ENCODE data around the gene THAP11. TPM values are rescaled to one million over a fixed set of nuclear protein-coding genes. Genes with fewer than 3 reads are reported as not detected.
A peak's percentile ranks its signal among the peaks of the same experiment; 100 is the strongest.
"Not testable (repeated sequence)": the region's sequence is repeated elsewhere in the genome, so short reads cannot be mapped to it uniquely, and the experiment has no call there.

Gene THAP11
- total RNA-seq, 1 donor from 2014 or later: 35.5 TPM

GRCh38 chr16:67857547-67858233, 15.6 kb downstream of the THAP11 start:
- Histone ChIP-seq H3K36me3 (ENCODE audit: control insufficient read depth in 3 of 3, insufficient read depth in 3 of 3, low read length in 3 of 3) (peaks cover 0 to 3% (median 0%) of the 10 kb centered on the region in 3 donors), H3K9me3 (ENCODE audit: control insufficient read depth in 3 of 3, low read length in 3 of 3) (no peaks in the 10 kb centered on the region), H3K4me3 (ENCODE audit: low read length in 3 of 3) (peak overlapping the region in 1 of 3 donors; percentile 22), H3K27me3 (ENCODE audit: control insufficient read depth in 3 of 3, insufficient read depth in 3 of 3, low read length in 3 of 3) (no peaks in the 10 kb centered on the region), H3K27ac (ENCODE audit: low read depth, low read length) (peak overlapping the region; percentile 90), H3K4me1 (ENCODE audit: control insufficient read depth in 3 of 3, insufficient read depth in 3 of 3, low read length in 3 of 3) (peaks cover 59 to 65% (median 60%) of the 10 kb centered on the region in 3 donors), H3K9ac (ENCODE audit: low read depth in 1 of 3, low read length in 3 of 3) (peak overlapping the region; percentile 28 to 57 (median 46))

- no peak overlapping the region for H3K9ac ChIP-seq (ENCODE audit: low read depth in 1 of 3, low read length in 3 of 3)
- peaks cover 67 to 74% (median 68%) of the 10 kb centered on the region in 3 donors for H3K4me1 ChIP-seq (ENCODE audit: control insufficient read depth in 3 of 3, insufficient read depth in 3 of 3, low read length in 3 of 3)
- H3K27me3 ChIP-seq (ENCODE audit: control insufficient read depth in 3 of 3, insufficient read depth in 3 of 3, low read length in 3 of 3): no peaks in the 10 kb centered on the region
- H3K36me3 ChIP-seq (ENCODE audit: control insufficient read depth in 3 of 3, insufficient read depth in 3 of 3, low read length in 3 of 3): peaks cover 0 to 3% (median 0%) of the 10 kb centered on the region in 3 donors
- H3K27ac ChIP-seq (ENCODE audit: low read depth, low read length): peak overlapping the region; percentile 90
- H3K9me3 ChIP-seq (ENCODE audit: control insufficient read depth in 3 of 3, low read length in 3 of 3): no peaks in the 10 kb centered on the region
- H3K4me3 ChIP-seq (ENCODE audit: low read length in 3 of 3): no peak overlapping the region
Measured at GRCh38 chr16:67858500-67858899, 16.4 kb downstream of the THAP11 start.

DNA sequence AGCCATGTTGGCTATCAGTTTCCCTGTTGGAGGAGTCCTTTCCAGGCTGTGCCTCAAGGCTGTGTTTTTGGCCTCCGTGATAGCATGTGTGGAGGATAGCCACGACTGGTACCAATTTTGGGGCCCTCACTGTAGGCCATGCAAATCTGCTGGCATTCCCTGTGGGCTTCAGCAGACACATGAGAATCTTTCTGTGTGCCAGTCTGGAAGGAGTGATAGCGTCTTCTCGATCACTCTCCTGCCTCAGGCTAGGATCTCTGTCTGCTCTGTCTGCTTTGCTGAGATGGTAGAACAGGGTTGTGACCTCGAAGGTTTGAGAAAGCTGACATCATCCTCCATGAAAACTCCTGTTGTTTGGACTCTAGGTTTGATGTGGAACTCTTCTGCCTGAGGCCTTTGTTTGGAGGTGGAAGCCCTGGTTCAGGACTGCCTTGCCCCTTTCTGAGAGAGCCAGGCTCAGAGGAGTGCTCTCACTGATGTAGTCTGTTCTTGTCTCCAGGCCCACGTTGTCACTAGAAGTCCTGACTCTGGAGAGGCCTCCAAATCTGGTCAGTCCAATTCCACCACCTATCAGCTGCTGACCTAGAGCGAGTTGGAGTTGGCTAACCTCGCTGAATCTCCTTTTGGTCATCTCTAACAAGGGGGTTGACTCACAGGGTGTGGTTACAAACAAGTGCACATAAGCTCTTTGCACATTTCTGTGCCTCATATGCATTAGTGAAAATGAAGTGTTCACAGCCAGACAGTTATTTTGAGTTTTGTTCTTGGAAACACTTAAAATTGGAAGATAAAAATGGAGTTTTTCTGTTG, 18.7 kb downstream of the THAP11 start:
- Histone ChIP-seq H3K27me3 (ENCODE audit: control insufficient read depth in 3 of 3, insufficient read depth in 3 of 3, low read length in 3 of 3) (no peaks in the 10 kb centered on the region), H3K9me3 (ENCODE audit: control insufficient read depth in 3 of 3, low read length in 3 of 3) (no peaks in the 10 kb centered on the region), H3K4me1 (ENCODE audit: control insufficient read depth in 3 of 3, insufficient read depth in 3 of 3, low read length in 3 of 3) (peaks cover 74 to 85% (median 76%) of the 10 kb centered on the region in 3 donors), H3K9ac (ENCODE audit: low read depth in 1 of 3, low read length in 3 of 3) (peak overlapping the region; percentile 24 to 45 (median 28)), H3K27ac (ENCODE audit: low read depth, low read length) (peak overlapping the region; percentile 98), H3K36me3 (ENCODE audit: control insufficient read depth in 3 of 3, insufficient read depth in 3 of 3, low read length in 3 of 3) (peaks cover 0 to 8% (median 7%) of the 10 kb centered on the region in 3 donors), H3K4me3 (ENCODE audit: low read length in 3 of 3) (peak overlapping the region in 2 of 3 donors; percentile 15 to 20)

DNA sequence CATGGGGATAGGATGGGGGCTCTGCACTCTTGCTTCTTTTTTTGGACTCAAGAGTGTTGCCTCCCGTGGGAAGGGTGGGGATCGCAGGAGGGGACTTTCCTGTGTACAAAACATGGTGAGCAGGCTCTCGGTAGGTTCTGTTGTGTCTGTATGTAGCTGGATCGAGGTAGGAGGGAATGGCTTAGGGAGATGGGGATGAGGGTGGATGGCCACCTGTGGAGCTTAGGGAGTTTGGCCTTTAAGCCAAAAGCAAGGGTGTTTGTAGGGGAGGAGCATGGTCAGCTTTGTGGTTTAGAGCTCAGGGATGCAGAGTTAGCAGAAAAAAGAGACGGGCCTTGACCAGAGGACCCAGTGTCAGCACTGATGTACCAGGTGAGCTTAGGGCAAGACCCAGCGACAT, 19.8 kb downstream of the THAP11 start:
- H3K4me1 ChIP-seq (ENCODE audit: control insufficient read depth in 3 of 3, insufficient read depth in 3 of 3, low read length in 3 of 3): peaks cover 67 to 76% (median 69%) of the 10 kb centered on the region in 3 donors
- peak overlapping the region; percentile 6 to 39 (median 28) for H3K4me3 ChIP-seq (ENCODE audit: low read length in 3 of 3)
- H3K9me3 ChIP-seq (ENCODE audit: control insufficient read depth in 3 of 3, low read length in 3 of 3): no peaks in the 10 kb centered on the region
- peak overlapping the region in 1 of 3 donors; percentile 5 for H3K9ac ChIP-seq (ENCODE audit: low read depth in 1 of 3, low read length in 3 of 3)
- no peaks in the 10 kb centered on the region for H3K27me3 ChIP-seq (ENCODE audit: control insufficient read depth in 3 of 3, insufficient read depth in 3 of 3, low read length in 3 of 3)
- peaks cover 0 to 12% (median 8%) of the 10 kb centered on the region in 3 donors for H3K36me3 ChIP-seq (ENCODE audit: control insufficient read depth in 3 of 3, insufficient read depth in 3 of 3, low read length in 3 of 3)
- peak overlapping the region; percentile 98 for H3K27ac ChIP-seq (ENCODE audit: low read depth, low read length)

GRCh38 chr16:67862623-67863583, 20.8 kb downstream of the THAP11 start:
- H3K9ac ChIP-seq (ENCODE audit: low read depth in 1 of 3, low read length in 3 of 3): peak overlapping the region; percentile 60 to 71 (median 69)
- peaks cover 56 to 65% (median 59%) of the 10 kb centered on the region in 3 donors for H3K4me1 ChIP-seq (ENCODE audit: control insufficient read depth in 3 of 3, insufficient read depth in 3 of 3, low read length in 3 of 3)

DNA sequence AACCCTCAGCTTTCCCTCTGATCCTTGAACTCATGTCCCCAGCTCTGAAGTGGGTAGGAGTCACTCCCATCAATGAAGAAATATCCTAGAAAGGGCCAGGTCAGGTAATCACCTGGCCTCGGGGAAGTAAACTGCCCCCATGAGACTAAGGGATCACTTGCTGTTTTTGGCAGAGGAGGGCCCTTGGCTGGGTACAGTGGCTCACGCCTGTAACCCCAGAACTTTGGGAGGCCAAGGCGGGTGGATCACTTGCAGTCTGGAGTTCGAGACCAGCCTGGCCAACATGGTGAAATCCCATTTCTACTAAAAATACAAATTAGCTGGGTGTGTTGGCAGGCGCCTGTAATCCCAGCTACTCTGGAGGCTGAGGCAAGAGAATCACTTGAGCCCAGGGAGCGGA, 21.9 kb downstream of the THAP11 start:
- H3K4me1 ChIP-seq (ENCODE audit: control insufficient read depth in 3 of 3, insufficient read depth in 3 of 3, low read length in 3 of 3): peaks cover 48 to 54% (median 50%) of the 10 kb centered on the region in 3 donors
- peaks cover 10 to 30% (median 18%) of the 10 kb centered on the region in 3 donors for H3K36me3 ChIP-seq (ENCODE audit: control insufficient read depth in 3 of 3, insufficient read depth in 3 of 3, low read length in 3 of 3)
- peak overlapping the region in 2 of 3 donors; percentile 9 to 49 for H3K4me3 ChIP-seq (ENCODE audit: low read length in 3 of 3)
- H3K27me3 ChIP-seq (ENCODE audit: control insufficient read depth in 3 of 3, insufficient read depth in 3 of 3, low read length in 3 of 3); H3K9me3 ChIP-seq (ENCODE audit: control insufficient read depth in 3 of 3, low read length in 3 of 3): not testable (repeated sequence)
- peak overlapping the region; percentile 44 to 71 (median 60) for H3K9ac ChIP-seq (ENCODE audit: low read depth in 1 of 3, low read length in 3 of 3)
- peak overlapping the region; percentile 98 for H3K27ac ChIP-seq (ENCODE audit: low read depth, low read length)

More at GRCh38 chr16:67862623-67863583, 20.8 kb downstream of the THAP11 start:
- peak overlapping the region; percentile 98 for H3K27ac ChIP-seq (ENCODE audit: low read depth, low read length)
- no peaks in the 10 kb centered on the region for H3K27me3 ChIP-seq (ENCODE audit: control insufficient read depth in 3 of 3, insufficient read depth in 3 of 3, low read length in 3 of 3)
- peaks cover 0 to 19% (median 11%) of the 10 kb centered on the region in 3 donors for H3K36me3 ChIP-seq (ENCODE audit: control insufficient read depth in 3 of 3, insufficient read depth in 3 of 3, low read length in 3 of 3)
- no peaks in the 10 kb centered on the region for H3K9me3 ChIP-seq (ENCODE audit: control insufficient read depth in 3 of 3, low read length in 3 of 3)
- H3K4me3 ChIP-seq (ENCODE audit: low read length in 3 of 3): peak overlapping the region; percentile 44 to 65 (median 49)

- Histone ChIP-seq H3K27me3 (ENCODE audit: control insufficient read depth in 3 of 3, insufficient read depth in 3 of 3, low read length in 3 of 3) (no peaks in the 10 kb centered on the region), H3K36me3 (ENCODE audit: control insufficient read depth in 3 of 3, insufficient read depth in 3 of 3, low read length in 3 of 3) (peaks cover 10 to 31% (median 18%) of the 10 kb centered on the region in 3 donors), H3K4me3 (ENCODE audit: low read length in 3 of 3) (no peak overlapping the region), H3K9ac (ENCODE audit: low read depth in 1 of 3, low read length in 3 of 3) (no peak overlapping the region), H3K9me3 (ENCODE audit: control insufficient read depth in 3 of 3, low read length in 3 of 3) (no peaks in the 10 kb centered on the region), H3K4me1 (ENCODE audit: control insufficient read depth in 3 of 3, insufficient read depth in 3 of 3, low read length in 3 of 3) (peaks cover 48 to 54% (median 50%) of the 10 kb centered on the region in 3 donors), H3K27ac (ENCODE audit: low read depth, low read length) (peak overlapping the region; percentile 98)
Measured at GRCh38 chr16:67864594-67864993, 22.5 kb downstream of the THAP11 start.

DNA sequence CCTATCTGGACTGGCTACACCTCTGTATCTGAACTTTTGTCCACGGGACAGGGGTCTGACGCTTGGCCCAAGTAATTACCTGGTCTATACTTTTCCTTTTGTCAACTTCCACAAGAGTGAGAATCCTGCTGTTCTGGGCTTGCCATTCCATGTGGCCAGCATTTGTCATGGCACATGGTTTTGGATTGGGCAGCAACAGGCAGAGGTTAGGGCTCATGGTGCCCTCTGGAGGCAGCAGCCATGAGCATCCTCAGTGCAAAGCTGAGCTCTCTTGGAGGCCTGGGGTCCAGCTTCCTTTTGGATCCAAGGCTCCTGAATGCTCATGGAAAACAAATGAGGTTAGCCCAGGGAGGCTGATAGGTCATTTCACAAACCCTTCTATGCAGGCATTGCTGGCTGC, 23.2 kb downstream of the THAP11 start:
- Histone ChIP-seq H3K36me3 (ENCODE audit: control insufficient read depth in 3 of 3, insufficient read depth in 3 of 3, low read length in 3 of 3) (peaks cover 16 to 37% (median 25%) of the 10 kb centered on the region in 3 donors), H3K9ac (ENCODE audit: low read depth in 1 of 3, low read length in 3 of 3) (no peak overlapping the region), H3K4me1 (ENCODE audit: control insufficient read depth in 3 of 3, insufficient read depth in 3 of 3, low read length in 3 of 3) (peaks cover 48 to 52% (median 48%) of the 10 kb centered on the region in 3 donors), H3K4me3 (ENCODE audit: low read length in 3 of 3) (no peak overlapping the region), H3K27ac (ENCODE audit: low read depth, low read length) (peak overlapping the region; percentile 98), H3K27me3 (ENCODE audit: control insufficient read depth in 3 of 3, insufficient read depth in 3 of 3, low read length in 3 of 3) (no peaks in the 10 kb centered on the region), H3K9me3 (ENCODE audit: control insufficient read depth in 3 of 3, low read length in 3 of 3) (no peaks in the 10 kb centered on the region)

- Histone ChIP-seq H3K27me3 (ENCODE audit: control insufficient read depth in 3 of 3, insufficient read depth in 3 of 3, low read length in 3 of 3) (no peaks in the 10 kb centered on the region), H3K9me3 (ENCODE audit: control insufficient read depth in 3 of 3, low read length in 3 of 3) (no peaks in the 10 kb centered on the region), H3K27ac (ENCODE audit: low read depth, low read length) (no peak overlapping the region), H3K36me3 (ENCODE audit: control insufficient read depth in 3 of 3, insufficient read depth in 3 of 3, low read length in 3 of 3) (peaks cover 30 to 50% (median 34%) of the 10 kb centered on the region in 3 donors), H3K4me1 (ENCODE audit: control insufficient read depth in 3 of 3, insufficient read depth in 3 of 3, low read length in 3 of 3) (peaks cover 24 to 34% (median 27%) of the 10 kb centered on the region in 3 donors), H3K9ac (ENCODE audit: low read depth in 1 of 3, low read length in 3 of 3) (peak overlapping the region in 1 of 3 donors; percentile 16), H3K4me3 (ENCODE audit: low read length in 3 of 3) (no peak overlapping the region)
Measured at GRCh38 chr16:67868290-67868689, 26.2 kb downstream of the THAP11 start.
